OCI-LY3 (cell line): Measurements from ENCODE around the gene RNF4.

Experiments used
- H2AFZ ChIP-seq: fragments of 200-600, 300-600 bp; shearing (Covaris generic); 2 replicates; pipeline ENCODE4 v1.6.0; 2014; ENCODE audit warnings: antibody characterized with exemption, low read depth, low read length
- H3K27ac ChIP-seq: fragments of 200-600, 300-600 bp; sonication (generic); 2 replicates; pipeline ENCODE4 v1.5.1; 2014; ENCODE audit warnings: mild to moderate bottlenecking, low read length, moderate library complexity, mixed read lengths
- H3K27me3 ChIP-seq: fragments of 200-600, 300-600 bp; sonication (generic); 2 replicates; pipeline ENCODE4 v1.6.1; 2014; ENCODE audit warnings: low read depth, low read length, mixed read lengths
- H3K36me3 ChIP-seq: fragments of 200-600, 300-600 bp; sonication (generic); replicated peaks from 2 replicates; pipeline ENCODE3; 2014; ENCODE audit warnings: low read depth, low read length, mixed read lengths
- H3K4me1 ChIP-seq: fragments of 300-600, 200-600 bp; sonication (generic); 2 replicates; pipeline ENCODE4 v1.6.1; 2014; ENCODE audit warnings: low read length, mixed read lengths
- H3K4me2 ChIP-seq: fragments of 200-600, 300-600 bp; sonication (generic); 2 replicates; pipeline ENCODE4 v1.6.1; 2014; ENCODE audit warnings: low read length, mixed read lengths
- H3K4me3 ChIP-seq: fragments of 300-600, 200-600 bp; sonication (generic); 2 replicates; pipeline ENCODE4 v1.5.1; 2014; ENCODE audit warnings: antibody characterized with exemption, mild to moderate bottlenecking, low read length, moderate library complexity
- H3K79me2 ChIP-seq: fragments of 300-600, 200-600 bp; shearing (Covaris generic); 2 replicates; pipeline ENCODE4 v1.6.1; 2014; ENCODE audit warnings: mild to moderate bottlenecking, low read length, mixed read lengths
- H3K9ac ChIP-seq: fragments of 300-600, 200-600 bp; shearing (Covaris generic); 2 replicates; pipeline ENCODE4 v1.6.0; 2014; ENCODE audit warnings: mild to moderate bottlenecking, low read length, moderate library complexity
- H3K9me3 ChIP-seq: fragments of 200-600, 300-600 bp; shearing (Covaris generic); 2 replicates; pipeline ENCODE4 v1.6.1; 2014; ENCODE audit warnings: low read length, mixed read lengths; ENCODE audit not compliant: insufficient read depth
- H4K20me1 ChIP-seq: fragments of 200-600, 300-600 bp; sonication (generic); 2 replicates; pipeline ENCODE4 v1.6.1; 2016; ENCODE audit warnings: low read length, mixed read lengths; ENCODE audit not compliant: insufficient read depth
- EZH2phosphoT487 ChIP-seq: fragments of 200-600 bp; shearing (Covaris generic); IDR thresholded peaks from 2 replicates; pipeline ENCODE4 v1.6.1; 2018; ENCODE audit warnings: antibody characterized with exemption, mixed run types, low read depth
- TF ChIP-seq, protein P1 (sequence below): fragments of 200-600, 300-600 bp; sonication (generic); IDR thresholded peaks from 2 replicates; pipeline ENCODE4 v1.5.1; 2014; ENCODE audit warnings: antibody characterized with exemption, low read length, low read depth

Gene RNF4

GRCh38 chr4:2526559-2526958, 57.7 kb downstream of the RNF4 start:
- H2AFZ ChIP-seq, result no peak overlapping the region
- no peak overlapping the region for H3K27ac ChIP-seq
- no peaks in the 10 kb centered on the region for H3K79me2 ChIP-seq
- H3K9ac ChIP-seq, result no peak overlapping the region
- H3K27me3 ChIP-seq, result no peaks in the 10 kb centered on the region
- H3K4me2 ChIP-seq, result no peak overlapping the region
- no peaks in the 10 kb centered on the region for H3K4me1 ChIP-seq
- no peaks in the 10 kb centered on the region for H3K36me3 ChIP-seq
- no peaks in the 10 kb centered on the region for H4K20me1 ChIP-seq
- H3K9me3 ChIP-seq, result no peaks in the 10 kb centered on the region
- TF ChIP-seq, protein P1, sequence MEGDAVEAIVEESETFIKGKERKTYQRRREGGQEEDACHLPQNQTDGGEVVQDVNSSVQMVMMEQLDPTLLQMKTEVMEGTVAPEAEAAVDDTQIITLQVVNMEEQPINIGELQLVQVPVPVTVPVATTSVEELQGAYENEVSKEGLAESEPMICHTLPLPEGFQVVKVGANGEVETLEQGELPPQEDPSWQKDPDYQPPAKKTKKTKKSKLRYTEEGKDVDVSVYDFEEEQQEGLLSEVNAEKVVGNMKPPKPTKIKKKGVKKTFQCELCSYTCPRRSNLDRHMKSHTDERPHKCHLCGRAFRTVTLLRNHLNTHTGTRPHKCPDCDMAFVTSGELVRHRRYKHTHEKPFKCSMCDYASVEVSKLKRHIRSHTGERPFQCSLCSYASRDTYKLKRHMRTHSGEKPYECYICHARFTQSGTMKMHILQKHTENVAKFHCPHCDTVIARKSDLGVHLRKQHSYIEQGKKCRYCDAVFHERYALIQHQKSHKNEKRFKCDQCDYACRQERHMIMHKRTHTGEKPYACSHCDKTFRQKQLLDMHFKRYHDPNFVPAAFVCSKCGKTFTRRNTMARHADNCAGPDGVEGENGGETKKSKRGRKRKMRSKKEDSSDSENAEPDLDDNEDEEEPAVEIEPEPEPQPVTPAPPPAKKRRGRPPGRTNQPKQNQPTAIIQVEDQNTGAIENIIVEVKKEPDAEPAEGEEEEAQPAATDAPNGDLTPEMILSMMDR, result no peak
- TF ChIP-seq EZH2phosphoT487, result no peak
- no peak overlapping the region for H3K4me3 ChIP-seq

DNA sequence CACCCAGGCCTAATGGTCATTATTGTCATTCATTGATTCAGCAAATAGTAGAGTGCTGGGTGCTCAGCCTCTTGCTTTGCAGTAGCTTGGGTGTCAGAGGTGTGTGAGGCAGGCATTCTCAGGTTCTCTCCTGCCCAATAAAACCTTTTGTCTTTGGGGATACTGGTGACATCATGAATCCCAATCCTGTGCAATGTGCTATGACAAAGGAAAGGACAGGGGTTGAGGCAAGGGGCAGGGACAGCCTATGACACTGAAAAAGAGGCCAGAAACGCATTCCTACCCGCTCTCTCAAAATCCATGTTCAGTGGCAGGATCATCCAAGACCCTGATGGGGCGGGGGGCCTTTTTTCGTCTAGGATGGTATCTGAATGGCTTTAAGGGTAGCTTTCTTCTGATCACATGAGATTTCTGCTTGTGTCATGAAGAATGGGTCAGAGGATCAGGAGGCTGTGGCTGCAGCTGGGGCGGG, 66.0 kb downstream of the RNF4 start:
- H3K4me2 ChIP-seq, result peak overlapping the region; percentile 94
- no peaks in the 10 kb centered on the region for H3K27me3 ChIP-seq
- H3K4me1 ChIP-seq, result peaks cover 11% of the 10 kb centered on the region
- H3K27ac ChIP-seq, result peak overlapping the region; percentile 75
- peak overlapping the region; percentile 93 for H3K4me3 ChIP-seq
- H3K79me2 ChIP-seq, result peaks cover 32% of the 10 kb centered on the region
- H2AFZ ChIP-seq, result peak overlapping the region; percentile 70
- H4K20me1 ChIP-seq, result peaks cover 19% of the 10 kb centered on the region
- H3K9me3 ChIP-seq, result no peaks in the 10 kb centered on the region
- peaks cover 4% of the 10 kb centered on the region for H3K36me3 ChIP-seq
- peak overlapping the region; percentile 93 for H3K9ac ChIP-seq
- TF ChIP-seq, protein P1, result no peak
- no peak for TF ChIP-seq EZH2phosphoT487

DNA sequence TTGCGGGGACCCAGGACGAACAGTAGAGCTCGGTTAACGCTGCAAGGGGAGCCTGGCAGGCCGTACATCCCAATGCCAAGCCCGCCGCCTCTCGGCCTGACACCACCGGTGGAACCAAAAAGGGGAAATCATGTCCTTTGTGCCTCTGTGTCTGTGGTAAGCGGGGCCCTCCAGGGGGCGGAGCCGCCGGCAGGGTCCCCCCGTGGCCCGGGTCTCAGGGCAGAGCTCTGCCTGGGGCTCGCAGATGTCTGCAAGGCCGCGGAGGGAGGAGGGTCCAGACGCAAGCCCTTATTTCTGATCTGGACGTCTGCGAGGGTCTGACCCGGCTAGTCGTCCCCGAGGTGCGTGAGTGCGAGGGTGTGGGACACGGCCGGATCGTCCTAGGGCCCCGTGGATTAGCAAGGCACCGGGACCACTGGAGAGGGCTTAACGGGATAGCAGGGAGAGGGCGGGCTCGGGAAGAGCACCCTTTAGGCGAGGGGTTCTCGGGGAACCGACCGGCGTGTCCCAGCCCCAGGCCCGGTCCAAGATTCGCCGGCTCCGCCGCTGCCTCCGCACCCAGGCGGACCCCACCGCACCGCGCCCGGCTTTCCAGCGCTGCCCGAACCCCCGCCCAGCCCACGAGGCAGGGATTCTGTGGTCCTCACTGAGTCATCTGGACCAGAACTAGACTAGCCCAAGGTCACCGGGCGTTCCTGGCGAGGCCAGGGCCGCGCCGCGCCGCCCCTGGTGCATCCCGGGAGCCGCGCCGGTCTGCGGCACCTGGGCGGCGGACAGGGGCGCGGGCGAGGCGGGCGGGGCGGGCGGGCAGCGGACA, 66.7 kb downstream of the RNF4 start:
- Histone ChIP-seq H4K20me1 (peaks cover 19% of the 10 kb centered on the region), H3K27me3 (no peaks in the 10 kb centered on the region), H3K4me1 (peaks cover 11% of the 10 kb centered on the region), H3K36me3 (peaks cover 4% of the 10 kb centered on the region), H2AFZ (peak overlapping the region; percentile 70), H3K9ac (peak overlapping the region; percentile 93), H3K4me2 (peak overlapping the region; percentile 94), H3K79me2 (peaks cover 39% of the 10 kb centered on the region), H3K27ac (peak overlapping the region; percentile 75), H3K9me3 (no peaks in the 10 kb centered on the region), H3K4me3 (peak overlapping the region; percentile 93)
- TF ChIP-seq EZH2phosphoT487, result no peak
- TF ChIP-seq, protein P1, result peak; percentile 55

DNA sequence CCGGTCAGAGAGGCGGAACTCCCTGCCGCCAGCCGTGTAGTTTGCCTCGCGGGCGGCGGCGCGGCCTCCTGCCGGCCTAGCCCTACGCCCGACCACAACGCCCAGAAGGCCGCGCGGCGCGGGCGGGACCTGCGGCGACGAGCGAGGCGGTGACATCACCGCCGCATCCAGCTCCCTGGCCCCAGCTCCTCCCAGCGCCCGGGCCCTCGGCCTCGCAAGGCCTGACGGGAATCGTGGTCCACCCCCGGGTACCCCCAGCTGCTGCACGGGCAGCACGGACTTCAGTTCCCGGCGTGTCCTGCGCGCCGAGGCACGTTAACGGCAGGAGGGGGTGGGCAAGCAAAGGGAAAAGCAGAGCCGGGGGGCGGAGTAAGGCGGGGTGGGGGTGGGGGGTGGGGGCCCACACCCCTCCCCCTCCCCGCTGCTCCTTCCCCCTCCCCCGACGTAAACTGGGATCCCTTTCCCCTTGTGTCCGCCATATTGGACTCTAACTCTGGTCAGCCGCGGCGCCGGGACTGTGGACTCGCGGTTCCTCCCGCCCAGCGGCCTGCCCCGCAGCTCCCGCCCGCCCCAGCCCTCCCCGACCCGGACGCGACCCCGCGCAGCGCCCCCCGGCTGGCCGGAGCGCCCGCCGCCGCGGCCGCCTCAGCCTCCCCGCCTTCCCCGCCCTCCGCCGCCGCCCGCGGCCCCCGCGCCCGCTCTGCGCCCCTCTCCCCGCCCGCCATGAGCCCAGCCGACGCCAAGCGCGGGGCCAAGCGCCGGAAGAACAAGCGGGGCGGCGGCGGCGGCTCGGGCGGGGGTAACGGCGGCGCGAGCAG, 67.5 kb downstream of the RNF4 start, which contains the start of gene FAM193A:
TSS of gene FAM193A (plus strand) at position 455 of the 818 bp plus-strand sequence. CDS start at position 724, 269 bp downstream.
- peaks cover 11% of the 10 kb centered on the region for H3K4me1 ChIP-seq
- peak within 1 kb of the TSS; percentile 93 for H3K9ac ChIP-seq
- peak within 1 kb of the TSS; percentile 94 for H3K4me2 ChIP-seq
- peak within 1 kb of the TSS; percentile 70 for H2AFZ ChIP-seq
- peaks cover 19% of the 10 kb centered on the region for H4K20me1 ChIP-seq
- no peaks in the 10 kb centered on the region for H3K9me3 ChIP-seq
- H3K27ac ChIP-seq, result peak within 1 kb of the TSS; percentile 75
- H3K4me3 ChIP-seq, result peak within 1 kb of the TSS; percentile 99
- H3K36me3 ChIP-seq, result peaks cover 4% of the 10 kb centered on the region
- H3K27me3 ChIP-seq, result no peaks in the 10 kb centered on the region
- H3K79me2 ChIP-seq, result peaks cover 47% of the 10 kb centered on the region
- no peak for TF ChIP-seq EZH2phosphoT487
- TF ChIP-seq, protein P1, result no peak
